T-helper 17 cell (primary cell): ENCODE measurements around the gene PITRM1. TPM values are rescaled to one million over a fixed set of nuclear protein-coding genes. Genes with fewer than 3 reads are reported as not detected.
A peak's percentile ranks its signal among the peaks of the same experiment; 100 is the strongest.
"Not testable (repeated sequence)": the region's sequence is repeated elsewhere in the genome, so short reads cannot be mapped to it uniquely, and the experiment has no call there.

ENCODE experiments used
- ATAC-seq: fragments of 150-1000 bp; cut with Tn5 transposase; 2 replicates; pipeline ENCODE4 v1.10.0; 2021; ENCODE audit warnings: mild to moderate bottlenecking, moderate library complexity
- DNase-seq, 3 donors: peaks; one replicate each; pipeline versions ENCODE4 v3.0.0 to v3.0.0-alpha.2; 2020 to 2021
- H3K9me3 ChIP-seq: one replicate; pipeline ENCODE4 v1.7.0; 2013; ENCODE audit warnings: low read length, mild to moderate bottlenecking; ENCODE audit not compliant: control insufficient read depth, poor library complexity, severe bottlenecking
- H3K27ac Mint-ChIP-seq: one replicate; pipeline ENCODE4 v1.8.0; 2022; ENCODE audit warnings: mild to moderate bottlenecking, moderate library complexity, mixed read lengths
- H3K27me3 Mint-ChIP-seq: one replicate; pipeline ENCODE4 v1.8.0; 2022; ENCODE audit warnings: mixed read lengths
- H3K36me3 Mint-ChIP-seq: one replicate; pipeline ENCODE4 v1.8.0; 2022; ENCODE audit warnings: low read depth, mixed read lengths
- H3K4me1 Mint-ChIP-seq: one replicate; pipeline ENCODE4 v1.8.0; 2022; ENCODE audit warnings: mild to moderate bottlenecking, mixed read lengths
- H3K4me3 Mint-ChIP-seq: one replicate; pipeline ENCODE4 v1.8.0; 2022; ENCODE audit warnings: mild to moderate bottlenecking, moderate library complexity, mixed read lengths
- total RNA-seq, 4 donors: library from RNA in 2 of 4; stranded (reverse) in 2 of 4; gene quantifications; one replicate each; pipeline ENCODE4 v1.2.3 and lab custom pipeline; 2022 to 2026

Gene PITRM1
- total RNA-seq, 2 donors from 2014 or later = 61.3 to 79.1 TPM

DNA sequence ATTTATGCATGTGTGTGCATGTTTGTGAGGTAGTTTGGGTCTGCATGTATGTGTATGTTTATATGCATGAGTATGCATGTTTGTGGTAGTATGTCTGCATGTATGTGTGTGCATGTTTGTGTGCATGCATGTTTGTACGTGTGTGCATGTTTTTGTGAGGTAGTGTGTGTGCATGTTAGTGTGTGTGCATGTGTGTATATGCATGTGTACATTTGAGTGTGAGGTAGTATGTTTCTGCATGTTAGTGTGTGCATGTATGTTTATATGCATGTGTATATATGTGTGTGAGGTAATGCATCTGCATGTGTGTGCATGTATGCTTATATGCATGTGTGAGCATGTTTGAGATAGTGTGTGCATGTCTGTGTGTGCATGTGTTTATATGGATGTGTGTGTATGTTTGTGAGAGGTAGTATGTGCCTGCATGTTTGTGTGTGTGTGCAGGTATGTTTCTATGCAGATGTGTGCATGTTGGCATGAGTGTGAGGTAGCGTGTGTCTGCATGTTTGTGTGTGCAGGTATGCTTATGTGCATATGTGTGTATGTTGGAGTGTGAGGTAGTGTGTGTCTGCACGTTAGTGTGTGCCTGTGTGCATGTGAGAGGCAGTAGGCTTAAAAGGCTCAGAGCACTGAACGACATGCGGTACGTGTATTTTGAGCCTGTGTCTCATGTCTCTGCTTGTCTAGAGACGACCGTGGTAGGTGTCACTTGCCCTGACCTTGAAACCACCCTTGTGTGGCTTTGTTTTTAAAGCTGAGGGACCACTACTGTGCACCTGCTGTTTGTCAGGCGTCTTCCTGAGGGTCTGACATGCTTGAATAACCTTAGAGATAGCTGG lies 61.6 kb downstream of the PITRM1 start:
- no peak for ATAC-seq
- peak overlapping the region; percentile 45 for H3K27ac Mint-ChIP-seq
- H3K4me3 Mint-ChIP-seq = no peak overlapping the region
- H3K36me3 Mint-ChIP-seq = peaks cover 10% of the 10 kb centered on the region
- H3K9me3 ChIP-seq = no peaks in the 10 kb centered on the region
- H3K27me3 Mint-ChIP-seq = no peaks in the 10 kb centered on the region
- peaks cover 9% of the 10 kb centered on the region for H3K4me1 Mint-ChIP-seq
- no peak for DNase-seq

DNA sequence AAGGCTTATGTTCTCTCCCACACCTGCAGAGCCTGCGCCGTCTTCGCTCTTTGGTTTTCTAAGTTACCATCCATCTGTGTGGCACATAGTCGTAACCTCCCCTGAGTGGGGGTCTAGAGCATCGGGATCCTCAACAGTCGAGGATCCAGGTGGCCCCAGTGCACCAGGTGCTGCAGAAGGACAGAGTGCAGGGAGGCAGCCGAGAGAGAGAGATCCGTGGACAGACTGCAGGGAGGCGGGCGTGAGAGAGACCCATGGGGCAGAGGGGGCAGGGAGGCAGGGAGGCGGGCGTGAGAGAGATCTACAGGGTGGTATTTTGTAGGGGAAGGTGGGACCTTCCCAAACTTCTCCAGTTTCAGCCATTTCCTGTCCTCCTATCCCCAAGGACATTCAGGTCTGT lies 62.9 kb downstream of the PITRM1 start:
- H3K9me3 ChIP-seq = no peaks in the 10 kb centered on the region
- H3K36me3 Mint-ChIP-seq = peaks cover 8% of the 10 kb centered on the region
- no peak overlapping the region for H3K27ac Mint-ChIP-seq
- peak overlapping the region; percentile 31 for H3K4me3 Mint-ChIP-seq
- H3K27me3 Mint-ChIP-seq = no peaks in the 10 kb centered on the region
- ATAC-seq = no peak
- H3K4me1 Mint-ChIP-seq = peaks cover 9% of the 10 kb centered on the region
- no peak for DNase-seq

DNA sequence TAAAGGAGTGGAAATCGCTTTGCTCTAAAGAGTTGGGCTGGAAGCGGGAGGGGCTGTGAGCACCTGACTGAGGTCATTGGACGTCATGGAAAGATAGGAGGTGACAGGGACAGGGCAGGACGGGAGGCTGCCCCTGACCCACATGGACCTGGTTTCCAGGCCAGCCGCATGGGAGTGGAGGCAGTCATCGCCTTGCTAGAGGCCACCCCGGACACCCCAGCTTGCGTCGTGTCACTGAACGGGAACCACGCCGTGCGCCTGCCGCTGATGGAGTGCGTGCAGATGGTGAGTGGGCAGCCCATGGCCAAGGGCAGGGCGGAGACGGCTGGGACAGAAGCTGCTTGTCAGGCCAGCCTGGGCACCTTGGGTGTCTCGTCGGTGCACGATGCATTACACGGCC lies 63.4 kb downstream of the PITRM1 start:
- no peaks in the 10 kb centered on the region for H3K9me3 ChIP-seq
- DNase-seq (no peak), ATAC-seq (no peak)
- H3K4me3 Mint-ChIP-seq = no peak overlapping the region
- H3K27me3 Mint-ChIP-seq = no peaks in the 10 kb centered on the region
- no peak overlapping the region for H3K27ac Mint-ChIP-seq
- H3K36me3 Mint-ChIP-seq = peaks cover 8% of the 10 kb centered on the region
- peaks cover 9% of the 10 kb centered on the region for H3K4me1 Mint-ChIP-seq

DNA sequence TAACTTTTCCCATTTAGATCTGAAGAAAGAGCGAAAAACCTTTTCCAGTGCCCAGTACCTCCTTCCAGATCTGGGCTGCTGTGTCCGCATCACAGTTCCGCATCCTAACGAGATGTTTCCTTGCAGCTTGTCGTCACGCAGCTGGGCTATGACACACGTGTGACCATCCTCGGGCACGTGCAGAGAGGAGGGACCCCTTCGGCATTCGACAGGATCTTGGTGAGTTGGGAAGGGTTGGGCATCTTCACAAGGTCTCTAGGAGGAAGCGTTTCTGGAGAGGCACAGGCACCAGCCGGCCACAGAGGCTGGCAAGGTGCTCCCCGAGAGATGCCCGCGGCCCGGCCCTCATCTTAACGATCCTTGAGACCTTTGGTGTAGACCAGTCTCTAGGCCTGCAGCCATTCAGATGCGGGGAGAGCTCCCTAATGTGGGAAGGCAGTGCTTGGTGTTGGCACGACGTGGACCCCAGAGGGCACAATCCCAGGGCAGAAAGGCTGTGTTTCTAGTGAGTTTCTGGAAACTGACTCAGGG lies 63.9 kb downstream of the PITRM1 start:
- no peak for ATAC-seq
- no peaks in the 10 kb centered on the region for H3K9me3 ChIP-seq
- Mint-ChIP-seq H3K27me3 (no peaks in the 10 kb centered on the region), H3K27ac (no peak overlapping the region), H3K4me1 (peaks cover 9% of the 10 kb centered on the region), H3K4me3 (no peak overlapping the region), H3K36me3 (peaks cover 8% of the 10 kb centered on the region)
- DNase-seq = no peak

- DNase-seq (no peak), ATAC-seq (no peak)
- H3K36me3 Mint-ChIP-seq = peaks cover 8% of the 10 kb centered on the region
Observed at GRCh38 chr10:3108033-3108432, 64.5 kb downstream of the PITRM1 start.

DNA sequence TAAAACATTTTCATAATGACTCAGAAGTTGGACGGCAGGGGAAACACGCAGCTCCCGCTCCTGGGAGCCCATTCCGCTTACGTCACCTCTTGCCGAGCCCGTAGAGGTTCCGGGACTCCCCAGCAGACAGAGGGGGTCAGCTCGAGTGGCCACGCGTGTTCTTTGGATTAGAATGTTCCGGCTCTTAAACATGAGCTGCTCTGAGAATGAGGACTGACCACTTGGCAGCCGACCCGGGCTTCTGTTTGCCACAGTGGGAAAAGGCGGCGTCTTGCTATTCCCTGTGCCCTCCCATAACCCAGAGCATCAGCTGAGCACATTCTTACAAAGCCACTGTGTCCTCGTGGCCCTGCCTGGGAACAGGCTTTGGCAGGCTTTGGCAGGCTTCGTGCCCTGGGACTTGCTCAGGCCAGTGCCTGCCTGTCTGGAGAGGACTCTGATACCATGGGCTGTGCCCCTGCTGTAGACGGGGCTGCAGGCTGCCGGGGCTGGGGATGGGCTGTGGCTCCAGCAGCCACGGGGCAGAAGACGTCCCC lies 65.1 kb downstream of the PITRM1 start:
- peaks cover 8% of the 10 kb centered on the region for H3K36me3 Mint-ChIP-seq
- H3K27me3 Mint-ChIP-seq = no peaks in the 10 kb centered on the region
- no peak for DNase-seq
- no peaks in the 10 kb centered on the region for H3K9me3 ChIP-seq
- peaks cover 9% of the 10 kb centered on the region for H3K4me1 Mint-ChIP-seq
- no peak overlapping the region for H3K27ac Mint-ChIP-seq
- H3K4me3 Mint-ChIP-seq = no peak overlapping the region
- no peak for ATAC-seq

More at GRCh38 chr10:3108033-3108432, 64.5 kb downstream of the PITRM1 start:
- Mint-ChIP-seq H3K4me1 (peaks cover 9% of the 10 kb centered on the region), H3K4me3 (no peak overlapping the region), H3K27me3 (no peaks in the 10 kb centered on the region), H3K27ac (no peak overlapping the region)
- H3K9me3 ChIP-seq = no peaks in the 10 kb centered on the region

DNA sequence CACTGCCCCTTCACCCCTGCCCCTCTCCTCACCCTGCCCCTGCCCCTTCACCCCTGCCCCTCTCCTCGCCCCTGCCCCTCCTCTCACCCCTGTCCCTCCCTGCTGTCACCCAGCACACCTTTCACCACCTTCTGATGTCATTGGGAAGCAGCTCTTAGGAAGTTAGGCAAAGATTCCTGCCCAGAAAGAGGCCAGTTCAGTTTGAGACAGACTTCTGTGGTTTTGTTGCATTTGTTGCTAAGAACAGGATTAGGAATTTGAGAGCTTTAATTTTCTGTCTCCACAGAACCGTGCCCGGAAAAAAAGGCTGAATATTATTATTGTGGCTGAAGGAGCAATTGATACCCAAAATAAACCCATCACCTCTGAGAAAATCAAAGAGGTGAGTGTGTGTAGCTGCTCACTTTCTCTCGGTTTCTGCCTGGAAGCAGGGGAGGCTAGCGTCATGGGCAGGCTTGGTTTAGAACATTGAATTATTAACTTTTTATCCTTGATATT lies 65.6 kb downstream of the PITRM1 start:
- DNase-seq = no peak
- no peak overlapping the region for H3K27ac Mint-ChIP-seq
- H3K4me1 Mint-ChIP-seq = peaks cover 9% of the 10 kb centered on the region
- H3K36me3 Mint-ChIP-seq = peaks cover 8% of the 10 kb centered on the region
- no peak for ATAC-seq
- H3K9me3 ChIP-seq = no peaks in the 10 kb centered on the region
- no peaks in the 10 kb centered on the region for H3K27me3 Mint-ChIP-seq
- H3K4me3 Mint-ChIP-seq = no peak overlapping the region

- H3K4me3 Mint-ChIP-seq, H3K27ac Mint-ChIP-seq, ATAC-seq: not testable (repeated sequence)
Observed at GRCh38 chr10:3106328-3106727, 66.3 kb downstream of the PITRM1 start.

DNA sequence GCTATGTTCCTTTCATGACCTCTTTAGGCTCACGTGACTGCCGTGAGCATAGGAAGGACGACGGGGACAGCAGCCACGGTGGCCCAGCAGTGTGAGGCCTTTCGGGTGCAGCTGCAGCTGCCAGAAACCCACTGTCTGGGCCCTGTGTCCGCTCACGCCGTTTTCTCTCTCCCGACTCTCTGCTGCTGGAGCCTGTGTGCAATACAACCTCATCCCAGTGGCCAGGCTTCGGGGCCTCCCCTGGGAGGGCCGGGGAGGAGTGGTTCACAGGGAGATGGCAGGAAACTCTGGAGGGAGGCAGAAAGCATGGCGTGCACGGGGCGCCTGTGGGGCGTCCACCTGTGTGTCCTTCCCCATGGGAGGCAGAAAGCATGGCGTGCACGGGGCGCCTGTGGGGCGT lies 66.7 kb downstream of the PITRM1 start:
- Mint-ChIP-seq H3K27me3 (no peaks in the 10 kb centered on the region), H3K36me3 (peaks cover 9% of the 10 kb centered on the region), H3K4me1 (peaks cover 6% of the 10 kb centered on the region), H3K4me3 (no peak overlapping the region), H3K27ac (no peak overlapping the region)
- ATAC-seq = no peak
- no peaks in the 10 kb centered on the region for H3K9me3 ChIP-seq
- no peak for DNase-seq

More at GRCh38 chr10:3106328-3106727, 66.3 kb downstream of the PITRM1 start:
- H3K36me3 Mint-ChIP-seq = peaks cover 11% of the 10 kb centered on the region
- not testable (repeated sequence) for H3K4me1 Mint-ChIP-seq, H3K27me3 Mint-ChIP-seq, DNase-seq, H3K9me3 ChIP-seq

- Mint-ChIP-seq H3K36me3 (peaks cover 4% of the 10 kb centered on the region), H3K4me3 (no peak overlapping the region), H3K27me3 (no peaks in the 10 kb centered on the region), H3K27ac (no peak overlapping the region), H3K4me1 (no peaks in the 10 kb centered on the region)
- no peaks in the 10 kb centered on the region for H3K9me3 ChIP-seq
- no peak for ATAC-seq
- DNase-seq = no peak
Observed at GRCh38 chr10:3105166-3105565, 67.4 kb downstream of the PITRM1 start.

GRCh38 chr10:3104251-3104918 lies 68.2 kb downstream of the PITRM1 start:
- Mint-ChIP-seq H3K36me3 (peaks cover 9% of the 10 kb centered on the region), H3K27me3 (no peaks in the 10 kb centered on the region), H3K4me1 (peaks cover 6% of the 10 kb centered on the region), H3K27ac (no peak overlapping the region), H3K4me3 (no peak overlapping the region)
- ATAC-seq (no peak), DNase-seq (no peak)
- no peaks in the 10 kb centered on the region for H3K9me3 ChIP-seq

DNA sequence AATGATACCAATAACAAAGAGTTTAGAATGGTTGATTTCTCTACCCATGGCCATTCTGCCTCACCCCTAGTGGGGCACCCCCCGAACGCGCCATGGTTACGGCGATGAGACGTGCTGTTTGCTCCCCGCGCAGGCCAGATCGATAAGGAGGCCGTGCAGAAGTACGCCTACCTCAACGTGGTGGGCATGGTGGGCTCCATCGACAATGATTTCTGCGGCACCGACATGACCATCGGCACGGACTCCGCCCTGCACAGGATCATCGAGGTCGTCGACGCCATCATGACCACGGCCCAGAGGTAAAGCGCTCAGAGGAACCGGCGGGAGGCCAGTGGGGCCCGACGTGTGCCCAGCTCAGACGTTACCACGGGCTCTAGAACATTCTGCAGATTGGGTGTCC lies 68.9 kb downstream of the PITRM1 start:
- ATAC-seq (no peak), DNase-seq (no peak)
- H3K36me3 Mint-ChIP-seq = peaks cover 10% of the 10 kb centered on the region
- no peak overlapping the region for H3K4me3 Mint-ChIP-seq
- peaks cover 6% of the 10 kb centered on the region for H3K4me1 Mint-ChIP-seq
- no peak overlapping the region for H3K27ac Mint-ChIP-seq
- H3K27me3 Mint-ChIP-seq = no peaks in the 10 kb centered on the region
- H3K9me3 ChIP-seq = no peaks in the 10 kb centered on the region

DNA sequence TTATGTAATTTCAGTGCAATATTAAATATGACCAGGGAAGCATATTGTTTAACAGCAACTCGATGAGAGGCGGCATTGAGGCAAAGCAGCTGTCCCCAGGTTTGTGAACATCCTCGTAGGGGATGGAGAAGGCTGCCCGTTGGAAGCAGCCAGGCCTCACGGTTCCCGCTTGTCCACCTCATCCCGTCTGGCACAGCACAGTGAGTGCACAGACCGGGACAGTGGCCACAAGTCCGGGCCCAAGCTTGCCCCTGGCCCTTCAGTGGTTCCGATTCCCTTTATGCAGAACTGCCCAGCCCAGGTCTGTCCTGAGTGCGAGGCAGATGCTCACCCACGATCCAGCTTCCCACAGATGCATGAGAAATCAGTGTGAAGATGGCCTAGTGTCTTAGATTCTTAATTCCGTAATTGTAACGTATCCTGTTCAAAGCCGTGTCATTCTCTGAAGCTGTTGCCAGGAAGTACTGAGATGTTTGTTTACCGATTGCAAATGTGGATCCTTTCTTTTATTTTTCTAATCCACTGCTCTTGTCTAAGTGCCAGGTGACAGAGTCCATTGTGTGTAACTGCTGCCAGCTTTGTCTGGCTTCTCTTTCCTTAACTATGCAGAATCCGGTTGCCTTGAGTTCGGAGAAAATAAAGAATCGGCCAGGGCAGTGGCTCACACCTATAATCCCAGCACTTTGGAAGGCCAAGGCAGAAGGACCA lies 69.7 kb downstream of the PITRM1 start:
- no peak overlapping the region for H3K4me3 Mint-ChIP-seq
- peaks cover 6% of the 10 kb centered on the region for H3K4me1 Mint-ChIP-seq
- H3K27me3 Mint-ChIP-seq = no peaks in the 10 kb centered on the region
- ATAC-seq = no peak
- DNase-seq = no peak
- no peaks in the 10 kb centered on the region for H3K9me3 ChIP-seq
- H3K36me3 Mint-ChIP-seq = peaks cover 10% of the 10 kb centered on the region
- H3K27ac Mint-ChIP-seq = no peak overlapping the region
